Stimulated activated CD4-positive, alpha-beta T cell treated with anti-CD3 and anti-CD28 coated beads, Interleukin-12 subunit alpha, Interleukin-12 subunit beta, amount 100 ng/mL, for 4 hours (primary cell): ENCODE data around the gene FKBP6.
"Not testable (repeated sequence)": the region's sequence is repeated elsewhere in the genome, so short reads cannot be mapped to it uniquely, and the experiment has no call there.

Experiments used
- DNase-seq: peaks from one replicate; pipeline ENCODE4 v3.0.0-alpha.2; 2020

Gene FKBP6

GRCh38 chr7:73324081-73324845 lies 3.7 kb upstream of the FKBP6 start:
- peak; percentile 42 for DNase-seq

GRCh38 chr7:73325424-73325823 lies 2.5 kb upstream of the FKBP6 start:
- not testable (repeated sequence) for DNase-seq

- DNase-seq, result not testable (repeated sequence)
Measured at GRCh38 chr7:73327449-73327848, 512 bp upstream of the FKBP6 start.

GRCh38 chr7:73328696-73329095 lies 735 bp downstream of the FKBP6 start:
- no peak for DNase-seq

GRCh38 chr7:73329861-73330581 lies 2.1 kb downstream of the FKBP6 start:
- no peak for DNase-seq

- DNase-seq, result no peak
Measured at GRCh38 chr7:73330772-73331171, 2.8 kb downstream of the FKBP6 start.

- DNase-seq, result no peak
Measured at GRCh38 chr7:73332447-73332846, 4.5 kb downstream of the FKBP6 start.

GRCh38 chr7:73338321-73338720 lies 10.4 kb downstream of the FKBP6 start:
- no peak for DNase-seq

- DNase-seq, result no peak
Measured at GRCh38 chr7:73340514-73340913, 12.6 kb downstream of the FKBP6 start.

- no peak for DNase-seq
Measured at GRCh38 chr7:73341877-73342276, 13.9 kb downstream of the FKBP6 start.

GRCh38 chr7:73342645-73343044 lies 14.7 kb downstream of the FKBP6 start:
- no peak for DNase-seq

GRCh38 chr7:73343671-73344380 lies 15.9 kb downstream of the FKBP6 start:
- no peak for DNase-seq

GRCh38 chr7:73345538-73345937 lies 17.6 kb downstream of the FKBP6 start:
- no peak for DNase-seq

- DNase-seq, result no peak
Measured at GRCh38 chr7:73345951-73346350, 18.0 kb downstream of the FKBP6 start.

GRCh38 chr7:73349763-73350162 lies 21.8 kb downstream of the FKBP6 start:
- no peak for DNase-seq

GRCh38 chr7:73350306-73351068 lies 22.5 kb downstream of the FKBP6 start:
- no peak for DNase-seq

GRCh38 chr7:73351447-73352167 lies 23.6 kb downstream of the FKBP6 start:
- no peak for DNase-seq

GRCh38 chr7:73352784-73353183 lies 24.8 kb downstream of the FKBP6 start:
- no peak for DNase-seq

GRCh38 chr7:73353243-73353642 lies 25.3 kb downstream of the FKBP6 start:
- DNase-seq, result no peak

GRCh38 chr7:73354196-73354595 lies 26.2 kb downstream of the FKBP6 start:
- DNase-seq, result no peak

GRCh38 chr7:73354821-73355220 lies 26.9 kb downstream of the FKBP6 start:
- no peak for DNase-seq

GRCh38 chr7:73356159-73356558 lies 28.2 kb downstream of the FKBP6 start:
- DNase-seq, result no peak
